WTC11 (cell line): Measurements from ENCODE around the gene NTRK1. TPM values are rescaled to one million over a fixed set of nuclear protein-coding genes. Genes with fewer than 3 reads are reported as not detected.

ENCODE experiments used
- ATAC-seq: fragments of 200-7000 bp; cut with Tn5 transposase; 2 replicates; pipeline ENCODE4 v1.10.0; 2021; ENCODE audit warnings: mild to moderate bottlenecking, moderate library complexity
- CTCF ChIA-PET: fragments of 300-600 bp; sonication (Branson Sonifier 250); formaldehyde crosslinking; loops from one replicate; lab custom pipeline; 2021; ENCODE audit warnings: antibody characterized with exemption; lab: Charles Lee
- POLR2A ChIA-PET: fragments of 350-600 bp; sonication (Branson Sonifier 250); formaldehyde crosslinking; loops from one replicate; lab custom pipeline; 2021; ENCODE audit warnings: antibody characterized with exemption; lab: Charles Lee
- DNase-seq: peaks from one replicate; pipeline ENCODE4 v3.0.0; 2021; ENCODE audit warnings: low spot score
- H3K27ac Mint-ChIP-seq: 2 replicates; pipeline ENCODE4 v1.8.0; 2021; ENCODE audit warnings: mixed read lengths
- H3K27me3 Mint-ChIP-seq: 2 replicates; pipeline ENCODE4 v1.8.0; 2021; ENCODE audit warnings: low read depth, mild to moderate bottlenecking, moderate library complexity, mixed read lengths
- H3K36me3 Mint-ChIP-seq: 2 replicates; pipeline ENCODE4 v1.8.0; 2021; ENCODE audit warnings: mixed read lengths
- H3K4me1 Mint-ChIP-seq: 2 replicates; pipeline ENCODE4 v1.8.0; 2022; ENCODE audit warnings: mixed read lengths
- H3K4me3 Mint-ChIP-seq: 2 replicates; pipeline ENCODE4 v1.8.0; 2021; ENCODE audit warnings: mild to moderate bottlenecking, moderate library complexity, mixed read lengths
- H3K9me3 Mint-ChIP-seq: 2 replicates; pipeline ENCODE4 v1.8.0; 2021; ENCODE audit warnings: mixed read lengths
- CDX4 ChIP-seq: fragments of 250-450 bp; sonication (Bioruptor Pico); IDR thresholded peaks from 2 replicates; pipeline ENCODE4 v1.9.0; 2021; ENCODE audit warnings: moderate library complexity, mild to moderate bottlenecking, inconsistent platforms, borderline replicate concordance
- ERG ChIP-seq: fragments of 250-450 bp; sonication (Bioruptor Pico); IDR thresholded peaks from 2 replicates; pipeline ENCODE4 v1.8.0; 2021; ENCODE audit warnings: mild to moderate bottlenecking
- FOXJ3 ChIP-seq: sonication (generic); formaldehyde crosslinking; IDR thresholded peaks from 2 replicates; pipeline ENCODE4 v1.9.0; 2021; ENCODE audit warnings: missing genetic modification reagents, mild to moderate bottlenecking, borderline replicate concordance
- GTF2I ChIP-seq: fragments of 250-450 bp; sonication (Bioruptor Pico); conservative IDR thresholded peaks from 2 replicates; pipeline ENCODE4 v1.4.0; 2021; ENCODE audit warnings: mild to moderate bottlenecking
- JAZF1 ChIP-seq: fragments of 250-450 bp; sonication (Bioruptor Pico); IDR thresholded peaks from 2 replicates; pipeline ENCODE4 v1.9.0; 2021; ENCODE audit warnings: moderate library complexity, mild to moderate bottlenecking, inconsistent platforms
- NFYB ChIP-seq: sonication (generic); formaldehyde crosslinking; conservative IDR thresholded peaks from 2 replicates; pipeline ENCODE4 v1.8.0; 2022; ENCODE audit warnings: low read depth, missing genetic modification reagents
- NR2C2 ChIP-seq: sonication (generic); formaldehyde crosslinking; IDR thresholded peaks from 2 replicates; pipeline ENCODE4 v1.8.0; 2022; ENCODE audit warnings: mild to moderate bottlenecking, missing genetic modification reagents
- NR3C1 ChIP-seq: sonication (generic); formaldehyde crosslinking; conservative IDR thresholded peaks from 2 replicates; pipeline ENCODE4 v1.8.1; 2023; ENCODE audit warnings: low read depth, mild to moderate bottlenecking, missing genetic modification reagents
- OVOL2 ChIP-seq: fragments of 250-450 bp; sonication (Bioruptor Pico); IDR thresholded peaks from 2 replicates; pipeline ENCODE4 v1.9.0; 2021; ENCODE audit warnings: mild to moderate bottlenecking, borderline replicate concordance
- TP53 ChIP-seq: sonication (generic); formaldehyde crosslinking; IDR thresholded peaks from 2 replicates; pipeline ENCODE4 v1.8.1; 2023; ENCODE audit warnings: mild to moderate bottlenecking, missing genetic modification reagents
- ZBTB21 ChIP-seq: sonication (generic); formaldehyde crosslinking; IDR thresholded peaks from 2 replicates; pipeline ENCODE4 v1.8.1; 2023; ENCODE audit warnings: mild to moderate bottlenecking, missing genetic modification reagents, borderline replicate concordance
- ZSCAN18 ChIP-seq: fragments of 250-450 bp; sonication (Bioruptor Pico); IDR thresholded peaks from 2 replicates; pipeline ENCODE4 v2.1.2; 2022; ENCODE audit warnings: mild to moderate bottlenecking, moderate library complexity
- total RNA-seq: library from RNA; stranded (reverse); gene quantifications from 3 replicates; pipeline ENCODE4 v1.2.3, GENCODE V29; 2021
- TF ChIP-seq, protein P1 (sequence below): sonication (generic); formaldehyde crosslinking; IDR thresholded peaks from 2 replicates; pipeline ENCODE4 v1.8.1; 2022; ENCODE audit warnings: mild to moderate bottlenecking, missing genetic modification reagents, moderate library complexity, borderline replicate concordance
- TF ChIP-seq, protein P2 (sequence below): sonication (generic); formaldehyde crosslinking; IDR thresholded peaks from 2 replicates; pipeline ENCODE4 v1.8.0; 2022; ENCODE audit warnings: mild to moderate bottlenecking, missing genetic modification reagents
- TF ChIP-seq, protein P3 (sequence below): sonication (generic); formaldehyde crosslinking; IDR thresholded peaks from 2 replicates; pipeline ENCODE4 v1.8.1; 2022; ENCODE audit warnings: low read depth, missing genetic modification reagents, borderline replicate concordance

The NTRK1 gene
- total RNA-seq, 1 experiment from 2014 or later, result 0.42 TPM

DNA sequence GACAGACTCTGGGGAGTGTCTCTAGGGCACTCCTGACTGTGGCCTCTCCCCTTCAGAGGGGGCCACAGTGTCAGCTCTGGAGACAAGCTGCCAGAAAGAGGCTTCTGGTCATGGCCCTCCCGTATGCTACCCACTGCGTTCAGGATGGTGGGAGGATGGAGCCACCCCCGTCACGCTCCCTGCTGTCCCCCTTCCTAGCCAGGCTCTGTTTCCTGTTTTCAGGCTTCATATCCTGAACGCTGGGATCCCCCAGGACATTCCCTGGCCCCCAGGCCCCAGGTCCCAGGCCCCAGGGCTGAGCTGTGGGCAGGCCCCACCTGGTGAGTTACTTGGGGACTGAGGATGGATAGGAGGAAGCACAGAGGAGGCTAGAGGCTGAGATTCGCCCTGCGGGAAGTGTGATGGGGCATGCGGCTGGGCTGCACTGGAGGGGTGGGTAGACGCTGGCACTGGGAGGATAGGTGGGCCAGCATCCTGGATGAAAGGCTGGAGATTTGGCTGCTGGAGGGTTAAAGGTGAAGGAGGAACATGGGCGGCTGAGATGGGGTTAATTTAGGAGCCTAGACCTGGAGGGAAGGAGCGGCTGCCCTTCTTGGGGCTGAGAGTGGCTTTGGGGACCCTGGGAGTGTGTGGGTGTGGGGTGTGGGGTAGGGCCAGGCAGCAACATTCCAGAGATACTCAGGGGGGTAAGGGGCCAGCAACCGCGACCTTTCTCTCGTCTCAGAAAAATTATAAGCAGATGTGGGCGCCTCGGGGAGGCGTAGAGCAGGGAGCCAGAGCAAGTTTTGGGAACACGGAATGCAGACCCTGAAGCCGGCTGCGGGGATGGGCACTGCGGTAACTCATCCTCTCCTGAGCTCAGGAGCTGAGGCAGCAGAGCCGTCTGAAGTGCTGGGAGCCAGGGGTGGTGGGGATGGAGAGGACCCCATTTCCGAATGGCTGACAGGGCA is 41.6 kb downstream of the NTRK1 start (continued):
- no peak for TF ChIP-seq ZSCAN18 (CRISPR knock-in tag)
- TF ChIP-seq NR2C2, result no peak
- TF ChIP-seq, protein P1, sequence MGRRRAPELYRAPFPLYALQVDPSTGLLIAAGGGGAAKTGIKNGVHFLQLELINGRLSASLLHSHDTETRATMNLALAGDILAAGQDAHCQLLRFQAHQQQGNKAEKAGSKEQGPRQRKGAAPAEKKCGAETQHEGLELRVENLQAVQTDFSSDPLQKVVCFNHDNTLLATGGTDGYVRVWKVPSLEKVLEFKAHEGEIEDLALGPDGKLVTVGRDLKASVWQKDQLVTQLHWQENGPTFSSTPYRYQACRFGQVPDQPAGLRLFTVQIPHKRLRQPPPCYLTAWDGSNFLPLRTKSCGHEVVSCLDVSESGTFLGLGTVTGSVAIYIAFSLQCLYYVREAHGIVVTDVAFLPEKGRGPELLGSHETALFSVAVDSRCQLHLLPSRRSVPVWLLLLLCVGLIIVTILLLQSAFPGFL, result no peak
- TF ChIP-seq CDX4, result no peak
- no peak for TF ChIP-seq OVOL2 (CRISPR knock-in tag)
- no peak for TF ChIP-seq GTF2I

GRCh38 chr1:156903328-156904091 is 42.8 kb downstream of the NTRK1 start:
- POLR2A ChIA-PET, result no interaction called here
- Mint-ChIP-seq H3K27me3 (no peaks in the 10 kb centered on the region; the same call in none of the 2 replicates), H3K4me1 (peaks cover 7% of the 10 kb centered on the region; the same call in 1 of the 2 replicates)

More at GRCh38 chr1:156903328-156904091, 42.8 kb downstream of the NTRK1 start:
- Mint-ChIP-seq H3K4me3 (no peak overlapping the region), H3K9me3 (no peaks in the 10 kb centered on the region), H3K36me3 (no peaks in the 10 kb centered on the region), H3K27ac (no peak overlapping the region)
- DNase-seq (no peak), ATAC-seq (no peak)
- TF ChIP-seq, protein P2, sequence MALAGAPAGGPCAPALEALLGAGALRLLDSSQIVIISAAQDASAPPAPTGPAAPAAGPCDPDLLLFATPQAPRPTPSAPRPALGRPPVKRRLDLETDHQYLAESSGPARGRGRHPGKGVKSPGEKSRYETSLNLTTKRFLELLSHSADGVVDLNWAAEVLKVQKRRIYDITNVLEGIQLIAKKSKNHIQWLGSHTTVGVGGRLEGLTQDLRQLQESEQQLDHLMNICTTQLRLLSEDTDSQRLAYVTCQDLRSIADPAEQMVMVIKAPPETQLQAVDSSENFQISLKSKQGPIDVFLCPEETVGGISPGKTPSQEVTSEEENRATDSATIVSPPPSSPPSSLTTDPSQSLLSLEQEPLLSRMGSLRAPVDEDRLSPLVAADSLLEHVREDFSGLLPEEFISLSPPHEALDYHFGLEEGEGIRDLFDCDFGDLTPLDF, result no peak
- TF ChIP-seq FOXJ3 (CRISPR knock-in tag), result no peak
- TF ChIP-seq, protein P3, sequence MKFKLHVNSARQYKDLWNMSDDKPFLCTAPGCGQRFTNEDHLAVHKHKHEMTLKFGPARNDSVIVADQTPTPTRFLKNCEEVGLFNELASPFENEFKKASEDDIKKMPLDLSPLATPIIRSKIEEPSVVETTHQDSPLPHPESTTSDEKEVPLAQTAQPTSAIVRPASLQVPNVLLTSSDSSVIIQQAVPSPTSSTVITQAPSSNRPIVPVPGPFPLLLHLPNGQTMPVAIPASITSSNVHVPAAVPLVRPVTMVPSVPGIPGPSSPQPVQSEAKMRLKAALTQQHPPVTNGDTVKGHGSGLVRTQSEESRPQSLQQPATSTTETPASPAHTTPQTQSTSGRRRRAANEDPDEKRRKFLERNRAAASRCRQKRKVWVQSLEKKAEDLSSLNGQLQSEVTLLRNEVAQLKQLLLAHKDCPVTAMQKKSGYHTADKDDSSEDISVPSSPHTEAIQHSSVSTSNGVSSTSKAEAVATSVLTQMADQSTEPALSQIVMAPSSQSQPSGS, result no peak
- no peak for TF ChIP-seq NR3C1 (CRISPR knock-in tag)
- no peak for TF ChIP-seq NFYB (CRISPR knock-in tag)
- TF ChIP-seq ERG, result no peak
- no peak for TF ChIP-seq TP53
- TF ChIP-seq JAZF1 (CRISPR knock-in tag), result no peak
- TF ChIP-seq CDX4, result no peak
- no peak for TF ChIP-seq ZBTB21 (CRISPR knock-in tag)
- CTCF ChIA-PET, result interaction anchor here (1.0 to 5.1 kb wide), 6 partner anchors 9 to 31 kb away, joined by 3 to 42 read pairs (median 4); no protein-coding TSS in a partner anchor
